WTC11 (cell line): ENCODE measurements around the gene SH3RF2. TPM values are rescaled to one million over a fixed set of nuclear protein-coding genes. Genes with fewer than 3 reads are reported as not detected.

ENCODE experiments used
- ATAC-seq: fragments of 200-7000 bp; cut with Tn5 transposase; 2 replicates; pipeline ENCODE4 v1.10.0; 2021; ENCODE audit warnings: mild to moderate bottlenecking, moderate library complexity
- CTCF ChIA-PET: fragments of 300-600 bp; sonication (Branson Sonifier 250); formaldehyde crosslinking; loops from one replicate; lab custom pipeline; 2021; ENCODE audit warnings: antibody characterized with exemption; lab: Charles Lee
- POLR2A ChIA-PET: fragments of 350-600 bp; sonication (Branson Sonifier 250); formaldehyde crosslinking; loops from one replicate; lab custom pipeline; 2021; ENCODE audit warnings: antibody characterized with exemption; lab: Charles Lee
- DNase-seq: peaks from one replicate; pipeline ENCODE4 v3.0.0; 2021; ENCODE audit warnings: low spot score
- H3K27ac Mint-ChIP-seq: 2 replicates; pipeline ENCODE4 v1.8.0; 2021; ENCODE audit warnings: mixed read lengths
- H3K27me3 Mint-ChIP-seq: 2 replicates; pipeline ENCODE4 v1.8.0; 2021; ENCODE audit warnings: low read depth, mild to moderate bottlenecking, moderate library complexity, mixed read lengths
- H3K36me3 Mint-ChIP-seq: 2 replicates; pipeline ENCODE4 v1.8.0; 2021; ENCODE audit warnings: mixed read lengths
- H3K4me1 Mint-ChIP-seq: 2 replicates; pipeline ENCODE4 v1.8.0; 2022; ENCODE audit warnings: mixed read lengths
- H3K4me3 Mint-ChIP-seq: 2 replicates; pipeline ENCODE4 v1.8.0; 2021; ENCODE audit warnings: mild to moderate bottlenecking, moderate library complexity, mixed read lengths
- H3K9me3 Mint-ChIP-seq: 2 replicates; pipeline ENCODE4 v1.8.0; 2021; ENCODE audit warnings: mixed read lengths
- EMX1 ChIP-seq: fragments of 250-450 bp; sonication (Bioruptor Pico); IDR thresholded peaks from 2 replicates; pipeline ENCODE4 v1.8.0; 2021; ENCODE audit warnings: mild to moderate bottlenecking
- ESRRA ChIP-seq: sonication (generic); formaldehyde crosslinking; IDR thresholded peaks from 2 replicates; pipeline ENCODE4 v1.8.1; 2022; ENCODE audit warnings: mild to moderate bottlenecking, missing genetic modification reagents, borderline replicate concordance
- FOXJ3 ChIP-seq: sonication (generic); formaldehyde crosslinking; IDR thresholded peaks from 2 replicates; pipeline ENCODE4 v1.9.0; 2021; ENCODE audit warnings: missing genetic modification reagents, mild to moderate bottlenecking, borderline replicate concordance
- HMGA2 ChIP-seq: fragments of 250-450 bp; sonication (Bioruptor Pico); IDR thresholded peaks from 2 replicates; pipeline ENCODE4 v1.4.0; 2021; ENCODE audit warnings: mild to moderate bottlenecking, moderate library complexity
- JAZF1 ChIP-seq: fragments of 250-450 bp; sonication (Bioruptor Pico); IDR thresholded peaks from 2 replicates; pipeline ENCODE4 v1.9.0; 2021; ENCODE audit warnings: moderate library complexity, mild to moderate bottlenecking, inconsistent platforms
- NFE2L1 ChIP-seq: sonication (generic); formaldehyde crosslinking; IDR thresholded peaks from 2 replicates; pipeline ENCODE4 v1.8.1; 2023; ENCODE audit warnings: missing genetic modification reagents
- NR1H2 ChIP-seq: sonication (generic); formaldehyde crosslinking; IDR thresholded peaks from 2 replicates; pipeline ENCODE4 v1.9.0; 2021; ENCODE audit warnings: mild to moderate bottlenecking, moderate library complexity, missing genetic modification reagents
- OVOL2 ChIP-seq: fragments of 250-450 bp; sonication (Bioruptor Pico); IDR thresholded peaks from 2 replicates; pipeline ENCODE4 v1.9.0; 2021; ENCODE audit warnings: mild to moderate bottlenecking, borderline replicate concordance
- SMAD3 ChIP-seq: sonication (generic); formaldehyde crosslinking; IDR thresholded peaks from 2 replicates; pipeline ENCODE4 v1.8.0; 2022; ENCODE audit warnings: missing genetic modification reagents, mild to moderate bottlenecking, borderline replicate concordance
- TCF7 ChIP-seq: sonication (generic); formaldehyde crosslinking; IDR thresholded peaks from 2 replicates; pipeline ENCODE4 v1.8.0; 2022; ENCODE audit warnings: mild to moderate bottlenecking, low read depth, missing genetic modification reagents, moderate library complexity
- TEAD4 ChIP-seq: sonication (generic); formaldehyde crosslinking; IDR thresholded peaks from 2 replicates; pipeline ENCODE4 v1.8.0; 2022; ENCODE audit warnings: mild to moderate bottlenecking, missing genetic modification reagents
- ZNF219 ChIP-seq: sonication (generic); formaldehyde crosslinking; IDR thresholded peaks from 2 replicates; pipeline ENCODE4 v1.8.0; 2023; ENCODE audit warnings: missing genetic modification reagents, mild to moderate bottlenecking, borderline replicate concordance
- ZNF232 ChIP-seq: sonication (generic); formaldehyde crosslinking; IDR thresholded peaks from 2 replicates; pipeline ENCODE4 v1.8.0; 2022; ENCODE audit warnings: mild to moderate bottlenecking, missing genetic modification reagents
- ZNF396 ChIP-seq: fragments of 250-450 bp; sonication (Bioruptor Pico); IDR thresholded peaks from 2 replicates; pipeline ENCODE4 v1.8.0; 2021; ENCODE audit warnings: mild to moderate bottlenecking, moderate library complexity, borderline replicate concordance
- total RNA-seq: library from RNA; stranded (reverse); gene quantifications from 3 replicates; pipeline ENCODE4 v1.2.3, GENCODE V29; 2021
- TF ChIP-seq, protein P1 (sequence below): fragments of 200-600 bp; IDR thresholded peaks from 2 replicates; pipeline ENCODE4 v1.8.0; 2022; ENCODE audit warnings: antibody characterized with exemption
- TF ChIP-seq, protein P2 (sequence below): sonication (generic); formaldehyde crosslinking; IDR thresholded peaks from 2 replicates; pipeline ENCODE4 v1.8.0; 2023; ENCODE audit warnings: missing genetic modification reagents, mild to moderate bottlenecking, borderline replicate concordance
- TF ChIP-seq, protein P3 (sequence below): sonication (generic); formaldehyde crosslinking; IDR thresholded peaks from 2 replicates; pipeline ENCODE4 v1.8.1; 2022; ENCODE audit warnings: missing genetic modification reagents, borderline replicate concordance
- TF ChIP-seq, protein P4 (sequence below): sonication (generic); formaldehyde crosslinking; IDR thresholded peaks from 2 replicates; pipeline ENCODE4 v1.8.1; 2023; ENCODE audit warnings: mild to moderate bottlenecking, moderate library complexity, missing genetic modification reagents

Gene SH3RF2
- total RNA-seq, 1 experiment from 2014 or later: 0.83 TPM

DNA sequence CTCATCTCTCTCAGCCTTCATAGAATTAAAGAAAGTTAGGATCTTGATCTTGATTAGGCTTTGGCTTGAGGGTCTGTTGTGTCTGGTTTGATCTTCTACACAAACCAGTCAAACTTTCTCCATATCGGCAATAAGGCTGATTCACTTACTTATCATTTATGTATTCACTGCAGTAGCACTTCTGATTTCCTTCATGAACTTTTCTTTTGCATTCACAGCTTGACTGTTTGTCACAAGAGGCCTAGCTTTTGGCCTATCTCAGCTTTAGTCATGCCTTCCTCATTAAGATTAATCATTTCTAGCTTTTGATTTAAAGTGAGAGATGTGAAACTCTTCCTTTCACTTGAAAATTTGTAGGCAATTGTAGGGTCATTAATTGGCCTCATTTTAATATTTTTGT, 62.8 kb downstream of the SH3RF2 start (continued):
- TF ChIP-seq, protein P1, sequence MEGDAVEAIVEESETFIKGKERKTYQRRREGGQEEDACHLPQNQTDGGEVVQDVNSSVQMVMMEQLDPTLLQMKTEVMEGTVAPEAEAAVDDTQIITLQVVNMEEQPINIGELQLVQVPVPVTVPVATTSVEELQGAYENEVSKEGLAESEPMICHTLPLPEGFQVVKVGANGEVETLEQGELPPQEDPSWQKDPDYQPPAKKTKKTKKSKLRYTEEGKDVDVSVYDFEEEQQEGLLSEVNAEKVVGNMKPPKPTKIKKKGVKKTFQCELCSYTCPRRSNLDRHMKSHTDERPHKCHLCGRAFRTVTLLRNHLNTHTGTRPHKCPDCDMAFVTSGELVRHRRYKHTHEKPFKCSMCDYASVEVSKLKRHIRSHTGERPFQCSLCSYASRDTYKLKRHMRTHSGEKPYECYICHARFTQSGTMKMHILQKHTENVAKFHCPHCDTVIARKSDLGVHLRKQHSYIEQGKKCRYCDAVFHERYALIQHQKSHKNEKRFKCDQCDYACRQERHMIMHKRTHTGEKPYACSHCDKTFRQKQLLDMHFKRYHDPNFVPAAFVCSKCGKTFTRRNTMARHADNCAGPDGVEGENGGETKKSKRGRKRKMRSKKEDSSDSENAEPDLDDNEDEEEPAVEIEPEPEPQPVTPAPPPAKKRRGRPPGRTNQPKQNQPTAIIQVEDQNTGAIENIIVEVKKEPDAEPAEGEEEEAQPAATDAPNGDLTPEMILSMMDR: no peak

DNA sequence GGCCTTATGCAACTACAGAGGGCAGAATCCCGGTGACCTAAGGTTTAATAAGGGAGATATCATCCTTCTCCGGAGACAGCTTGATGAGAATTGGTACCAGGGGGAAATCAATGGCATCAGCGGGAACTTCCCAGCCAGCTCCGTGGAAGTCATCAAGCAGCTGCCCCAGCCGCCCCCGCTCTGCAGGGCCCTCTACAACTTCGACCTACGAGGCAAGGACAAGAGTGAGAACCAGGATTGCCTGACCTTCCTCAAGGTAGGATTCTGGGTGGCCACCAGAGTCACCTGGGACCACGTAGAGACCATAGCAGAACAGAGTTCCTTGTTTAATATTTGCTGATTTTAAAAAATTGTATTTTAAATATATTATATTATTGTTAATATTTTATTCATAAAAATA, 63.7 kb downstream of the SH3RF2 start:
- 0 out of 2 replicates have a peak, but pooled peaks cover under 1% of the 10 kb centered on the region for H3K36me3 Mint-ChIP-seq
- TF ChIP-seq HMGA2: peak; percentile 81
- TF ChIP-seq NFE2L1 (CRISPR knock-in tag): no peak
- no peak overlapping the region for H3K27ac Mint-ChIP-seq
- peaks cover 7% of the 10 kb centered on the region for H3K9me3 Mint-ChIP-seq
- ATAC-seq (no peak), DNase-seq (no peak)
- ChIA-PET POLR2A (no interaction called here), CTCF (no interaction called here)
- no peak overlapping the region for H3K4me3 Mint-ChIP-seq
- H3K27me3 Mint-ChIP-seq: no peaks in the 10 kb centered on the region
- H3K4me1 Mint-ChIP-seq: no peaks in the 10 kb centered on the region

DNA sequence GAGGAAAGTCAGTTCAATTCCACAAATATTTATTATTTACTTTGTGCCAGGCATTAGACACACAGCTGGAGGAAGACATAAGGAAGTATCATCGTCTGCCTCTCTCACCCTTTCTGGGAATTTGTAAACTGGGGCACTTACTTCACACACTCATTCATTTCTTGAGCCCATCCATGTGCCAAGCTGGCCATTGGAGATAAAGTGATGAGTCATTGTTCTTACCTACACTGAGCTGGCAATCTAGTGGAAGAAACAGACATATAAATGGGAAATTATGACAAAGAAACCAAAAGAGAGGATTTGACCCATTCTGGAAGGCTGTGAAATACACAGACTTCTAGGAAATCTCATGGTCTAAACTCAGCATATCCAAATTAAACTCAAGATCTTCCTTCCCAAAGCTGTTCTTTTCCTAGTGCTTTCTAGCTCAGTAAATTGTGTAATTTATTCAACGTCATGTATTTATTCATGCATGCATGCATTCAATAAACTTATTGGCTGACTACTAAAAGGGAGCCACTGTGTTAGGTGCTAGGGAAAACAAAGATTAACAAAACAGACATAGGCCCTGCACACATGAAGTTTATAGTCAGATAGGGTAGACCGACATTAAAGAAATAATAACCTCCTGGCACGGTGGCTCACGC, 65.3 kb downstream of the SH3RF2 start:
- Mint-ChIP-seq H3K27me3 (no peaks in the 10 kb centered on the region), H3K4me3 (no peak overlapping the region), H3K27ac (no peak overlapping the region), H3K4me1 (no peaks in the 10 kb centered on the region), H3K9me3 (no peaks in the 10 kb centered on the region), H3K36me3 (no peaks in the 10 kb centered on the region)
- DNase-seq: no peak
- ATAC-seq: no peak
- TF ChIP-seq EMX1 (CRISPR knock-in tag) (no peak), NR1H2 (CRISPR knock-in tag) (no peak), TEAD4 (CRISPR knock-in tag) (no peak), OVOL2 (CRISPR knock-in tag) (no peak), ZNF396 (CRISPR knock-in tag) (no peak), FOXJ3 (no peak), SMAD3 (CRISPR knock-in tag) (no peak)
- ChIA-PET CTCF (interaction anchor here (0.9 to 1.0 kb wide), 2 partner anchors 39 to 114 kb away, joined by 3 to 4 read pairs; no protein-coding TSS in a partner anchor), POLR2A (no interaction called here)

DNA sequence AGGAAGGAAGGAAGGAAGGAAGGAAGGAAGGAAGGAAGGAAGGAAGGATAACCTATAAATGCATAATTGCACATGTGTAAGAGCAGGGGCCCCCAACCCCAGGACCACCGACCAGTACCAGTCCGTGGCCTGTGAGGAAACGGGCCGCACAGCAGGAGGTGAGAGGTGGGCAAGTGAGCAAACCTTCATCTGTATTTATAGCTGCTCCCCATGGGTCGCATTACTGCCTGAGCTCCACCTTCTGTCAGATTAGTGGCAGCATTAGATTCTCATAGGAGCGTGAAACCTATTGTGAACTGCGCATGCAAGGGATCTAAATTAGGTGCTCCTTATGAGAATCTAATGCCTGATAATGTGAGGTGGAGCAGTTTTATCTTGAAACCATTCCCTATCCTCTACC, 66.1 kb downstream of the SH3RF2 start:
- Mint-ChIP-seq H3K27me3 (no peaks in the 10 kb centered on the region), H3K9me3 (no peaks in the 10 kb centered on the region), H3K4me3 (no peak overlapping the region), H3K4me1 (no peaks in the 10 kb centered on the region), H3K27ac (no peak overlapping the region), H3K36me3 (no peaks in the 10 kb centered on the region)
- DNase-seq (no peak), ATAC-seq (no peak)
- ChIA-PET CTCF (no interaction called here), POLR2A (no interaction called here)
- TF ChIP-seq, protein P2, sequence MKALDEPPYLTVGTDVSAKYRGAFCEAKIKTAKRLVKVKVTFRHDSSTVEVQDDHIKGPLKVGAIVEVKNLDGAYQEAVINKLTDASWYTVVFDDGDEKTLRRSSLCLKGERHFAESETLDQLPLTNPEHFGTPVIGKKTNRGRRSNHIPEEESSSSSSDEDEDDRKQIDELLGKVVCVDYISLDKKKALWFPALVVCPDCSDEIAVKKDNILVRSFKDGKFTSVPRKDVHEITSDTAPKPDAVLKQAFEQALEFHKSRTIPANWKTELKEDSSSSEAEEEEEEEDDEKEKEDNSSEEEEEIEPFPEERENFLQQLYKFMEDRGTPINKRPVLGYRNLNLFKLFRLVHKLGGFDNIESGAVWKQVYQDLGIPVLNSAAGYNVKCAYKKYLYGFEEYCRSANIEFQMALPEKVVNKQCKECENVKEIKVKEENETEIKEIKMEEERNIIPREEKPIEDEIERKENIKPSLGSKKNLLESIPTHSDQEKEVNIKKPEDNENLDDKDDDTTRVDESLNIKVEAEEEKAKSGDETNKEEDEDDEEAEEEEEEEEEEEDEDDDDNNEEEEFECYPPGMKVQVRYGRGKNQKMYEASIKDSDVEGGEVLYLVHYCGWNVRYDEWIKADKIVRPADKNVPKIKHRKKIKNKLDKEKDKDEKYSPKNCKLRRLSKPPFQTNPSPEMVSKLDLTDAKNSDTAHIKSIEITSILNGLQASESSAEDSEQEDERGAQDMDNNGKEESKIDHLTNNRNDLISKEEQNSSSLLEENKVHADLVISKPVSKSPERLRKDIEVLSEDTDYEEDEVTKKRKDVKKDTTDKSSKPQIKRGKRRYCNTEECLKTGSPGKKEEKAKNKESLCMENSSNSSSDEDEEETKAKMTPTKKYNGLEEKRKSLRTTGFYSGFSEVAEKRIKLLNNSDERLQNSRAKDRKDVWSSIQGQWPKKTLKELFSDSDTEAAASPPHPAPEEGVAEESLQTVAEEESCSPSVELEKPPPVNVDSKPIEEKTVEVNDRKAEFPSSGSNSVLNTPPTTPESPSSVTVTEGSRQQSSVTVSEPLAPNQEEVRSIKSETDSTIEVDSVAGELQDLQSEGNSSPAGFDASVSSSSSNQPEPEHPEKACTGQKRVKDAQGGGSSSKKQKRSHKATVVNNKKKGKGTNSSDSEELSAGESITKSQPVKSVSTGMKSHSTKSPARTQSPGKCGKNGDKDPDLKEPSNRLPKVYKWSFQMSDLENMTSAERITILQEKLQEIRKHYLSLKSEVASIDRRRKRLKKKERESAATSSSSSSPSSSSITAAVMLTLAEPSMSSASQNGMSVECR (CRISPR knock-in tag): no peak
- TF ChIP-seq, protein P3, sequence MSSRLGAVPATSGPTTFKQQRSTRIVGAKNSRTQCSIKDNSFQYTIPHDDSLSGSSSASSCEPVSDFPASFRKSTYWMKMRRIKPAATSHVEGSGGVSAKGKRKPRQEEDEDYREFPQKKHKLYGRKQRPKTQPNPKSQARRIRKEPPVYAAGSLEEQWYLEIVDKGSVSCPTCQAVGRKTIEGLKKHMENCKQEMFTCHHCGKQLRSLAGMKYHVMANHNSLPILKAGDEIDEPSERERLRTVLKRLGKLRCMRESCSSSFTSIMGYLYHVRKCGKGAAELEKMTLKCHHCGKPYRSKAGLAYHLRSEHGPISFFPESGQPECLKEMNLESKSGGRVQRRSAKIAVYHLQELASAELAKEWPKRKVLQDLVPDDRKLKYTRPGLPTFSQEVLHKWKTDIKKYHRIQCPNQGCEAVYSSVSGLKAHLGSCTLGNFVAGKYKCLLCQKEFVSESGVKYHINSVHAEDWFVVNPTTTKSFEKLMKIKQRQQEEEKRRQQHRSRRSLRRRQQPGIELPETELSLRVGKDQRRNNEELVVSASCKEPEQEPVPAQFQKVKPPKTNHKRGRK (CRISPR knock-in tag): no peak
- TF ChIP-seq ESRRA (CRISPR knock-in tag): no peak
- TF ChIP-seq ZNF219 (CRISPR knock-in tag): no peak
- TF ChIP-seq, protein P4, sequence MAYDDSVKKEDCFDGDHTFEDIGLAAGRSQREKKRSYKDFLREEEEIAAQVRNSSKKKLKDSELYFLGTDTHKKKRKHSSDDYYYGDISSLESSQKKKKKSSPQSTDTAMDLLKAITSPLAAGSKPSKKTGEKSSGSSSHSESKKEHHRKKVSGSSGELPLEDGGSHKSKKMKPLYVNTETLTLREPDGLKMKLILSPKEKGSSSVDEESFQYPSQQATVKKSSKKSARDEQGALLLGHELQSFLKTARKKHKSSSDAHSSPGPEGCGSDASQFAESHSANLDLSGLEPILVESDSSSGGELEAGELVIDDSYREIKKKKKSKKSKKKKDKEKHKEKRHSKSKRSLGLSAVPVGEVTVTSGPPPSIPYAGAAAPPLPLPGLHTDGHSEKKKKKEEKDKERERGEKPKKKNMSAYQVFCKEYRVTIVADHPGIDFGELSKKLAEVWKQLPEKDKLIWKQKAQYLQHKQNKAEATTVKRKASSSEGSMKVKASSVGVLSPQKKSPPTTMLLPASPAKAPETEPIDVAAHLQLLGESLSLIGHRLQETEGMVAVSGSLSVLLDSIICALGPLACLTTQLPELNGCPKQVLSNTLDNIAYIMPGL (CRISPR knock-in tag): no peak
- no peak for TF ChIP-seq TCF7 (CRISPR knock-in tag)
- TF ChIP-seq ZNF232 (CRISPR knock-in tag): no peak
- TF ChIP-seq JAZF1 (CRISPR knock-in tag): no peak
